HG02759 (cell line): ENCODE data around the gene GNPDA1.

ENCODE experiments used
- ATAC-seq: cut with Tn5 transposase; IDR thresholded peaks from one replicate; pipeline ENCODE4 v1.9.1; 2021; ENCODE audit warnings: mild to moderate bottlenecking, moderate library complexity; ENCODE audit not compliant: unreplicated experiment

The GNPDA1 gene

GRCh38 chr5:142024771-142025304, 12.0 kb upstream of the GNPDA1 start:
- ATAC-seq: peak; percentile 100

DNA sequence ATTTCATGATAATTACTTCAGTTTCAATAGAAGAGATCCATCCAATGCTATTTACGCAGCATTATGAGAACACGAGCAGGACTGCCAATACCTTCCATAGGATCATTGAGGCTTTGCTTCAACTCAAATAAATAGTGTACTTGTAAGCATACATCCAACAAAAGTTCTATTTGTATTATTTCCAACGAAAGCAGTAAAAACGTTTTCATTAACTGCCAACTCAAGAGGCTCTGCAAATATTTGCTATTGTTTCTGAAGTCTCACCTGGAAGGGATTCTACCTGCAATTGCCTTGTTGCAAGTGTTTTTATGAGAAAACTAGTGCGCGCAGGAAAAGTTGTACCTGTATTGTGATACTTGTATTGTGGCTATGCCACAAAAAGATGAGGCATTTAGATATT, 11.0 kb upstream of the GNPDA1 start:
- ATAC-seq: no peak

- no peak for ATAC-seq
These were observed 7.4 kb upstream of the GNPDA1 start for GRCh38 chr5:142020122-142020659.

DNA sequence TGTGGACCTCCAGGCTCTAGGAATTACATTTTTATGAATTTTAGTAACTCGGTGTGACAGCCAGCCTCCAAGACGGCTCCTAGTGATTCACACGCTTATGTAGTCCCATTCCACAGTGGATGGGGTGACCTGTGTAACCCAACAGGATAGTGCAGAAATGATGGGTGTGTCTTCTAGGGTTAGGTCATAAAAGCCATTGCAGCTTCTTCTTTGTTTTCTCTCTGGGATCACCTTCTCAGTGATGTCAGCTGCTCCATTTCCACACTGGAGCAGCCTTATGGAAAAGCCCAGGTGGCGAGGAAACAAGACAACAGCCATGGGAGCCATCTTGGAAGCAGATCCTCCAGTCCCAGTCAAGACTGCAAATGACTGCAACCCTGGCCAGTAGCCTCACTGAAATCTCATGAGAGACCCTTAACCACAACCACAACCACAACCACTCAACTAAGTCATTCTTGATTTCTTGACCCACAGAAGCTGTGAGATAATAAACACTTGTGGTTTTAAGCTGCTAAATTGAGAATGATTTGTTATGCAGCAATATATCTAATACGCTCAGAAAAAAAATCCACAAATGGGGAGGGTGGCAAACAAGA, 5.1 kb upstream of the GNPDA1 start:
- ATAC-seq: peak; percentile 52

GRCh38 chr5:142016556-142016955, 3.7 kb upstream of the GNPDA1 start:
- peak; percentile 32 for ATAC-seq

DNA sequence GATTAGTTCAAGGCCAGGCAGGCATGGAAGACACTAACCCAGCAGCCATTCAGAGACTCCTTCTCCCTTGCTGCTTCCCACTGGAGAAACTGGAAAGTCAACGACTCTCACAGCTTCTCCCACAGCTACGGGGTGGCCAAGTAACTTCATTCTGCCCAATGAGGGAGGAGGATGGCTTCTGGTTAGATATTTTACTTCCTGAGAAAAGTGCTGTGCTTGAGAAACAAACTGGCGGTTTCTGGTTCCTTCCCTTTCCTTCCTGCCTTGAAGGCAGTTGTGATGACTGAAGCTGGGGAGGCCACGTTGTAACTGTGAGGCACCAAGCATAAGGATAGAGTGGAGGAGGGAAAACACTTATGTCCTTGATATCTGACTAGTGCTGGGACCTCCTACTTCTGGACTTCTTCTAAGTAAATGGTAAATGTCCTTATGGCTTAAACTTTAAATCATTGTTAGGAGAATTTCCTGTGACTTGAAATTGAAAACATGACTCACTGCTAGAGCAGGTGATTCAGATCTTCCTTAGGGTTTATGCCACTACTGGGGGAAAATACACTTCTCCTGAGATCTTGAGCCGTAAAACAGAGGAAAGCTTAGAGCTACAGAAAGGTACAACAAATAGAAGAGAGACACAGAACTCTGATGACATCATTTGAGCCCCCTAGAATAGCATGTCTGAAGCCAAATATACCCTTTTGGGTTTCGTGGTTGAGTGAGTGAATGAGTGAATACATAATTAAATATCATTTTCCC, 3.1 kb upstream of the GNPDA1 start:
- peak; percentile 35 for ATAC-seq

GRCh38 chr5:142014911-142015584, 2.2 kb upstream of the GNPDA1 start:
- ATAC-seq: no peak

- ATAC-seq: no peak
These were observed 1.1 kb upstream of the GNPDA1 start for GRCh38 chr5:142013734-142014521.

GRCh38 chr5:142012186-142012785, 541 bp downstream of the GNPDA1 start:
- ATAC-seq: no peak

DNA sequence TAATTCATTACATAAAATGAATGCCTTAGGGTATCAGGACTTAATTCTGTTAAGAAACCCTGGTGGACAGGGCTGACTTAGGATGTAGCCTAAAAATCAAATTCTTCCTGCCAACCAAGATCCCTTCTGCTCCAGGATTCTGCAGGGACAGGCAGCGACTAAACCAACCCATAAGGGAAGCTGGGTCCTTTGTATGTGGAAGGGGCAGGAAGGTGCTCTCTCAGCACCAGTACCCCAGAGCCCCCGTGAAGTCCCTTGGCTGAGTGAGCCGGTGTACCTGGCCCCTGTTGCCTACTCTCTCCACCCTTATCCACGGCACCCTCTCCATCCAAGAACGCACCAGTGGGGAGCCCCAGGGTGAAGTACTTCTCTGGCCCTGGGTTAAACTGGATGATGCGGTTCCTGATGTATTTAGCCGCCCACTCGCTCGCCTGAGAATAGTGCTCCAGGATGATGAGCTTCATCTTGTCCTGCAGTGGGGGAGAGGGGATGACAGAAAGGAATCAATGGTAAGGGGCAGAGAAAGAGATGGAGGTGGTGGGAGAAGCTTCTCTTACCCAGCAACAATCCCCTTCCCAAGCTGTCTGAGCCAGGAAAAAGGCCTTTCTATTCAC, 1.1 kb downstream of the GNPDA1 start:
- ATAC-seq: no peak

DNA sequence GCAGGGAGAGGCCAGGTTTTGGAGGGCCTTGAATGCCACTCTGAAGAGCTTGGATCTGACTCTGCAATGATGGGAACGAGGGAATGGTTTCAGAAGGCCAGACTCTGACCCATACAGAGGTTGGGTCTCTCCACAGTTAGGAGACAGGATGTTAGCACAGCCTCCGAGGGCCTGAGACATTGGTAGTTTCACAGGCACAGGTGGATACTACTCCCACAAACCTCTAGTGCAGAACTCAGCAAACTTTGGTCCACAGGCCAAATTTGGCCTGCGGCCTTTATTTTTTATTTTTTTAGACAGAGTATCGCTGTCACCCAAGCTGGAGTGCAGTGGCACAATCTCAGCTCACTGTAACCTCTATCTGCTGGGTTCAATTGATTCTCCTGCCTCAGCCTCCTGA, 2.9 kb downstream of the GNPDA1 start:
- ATAC-seq: no peak

DNA sequence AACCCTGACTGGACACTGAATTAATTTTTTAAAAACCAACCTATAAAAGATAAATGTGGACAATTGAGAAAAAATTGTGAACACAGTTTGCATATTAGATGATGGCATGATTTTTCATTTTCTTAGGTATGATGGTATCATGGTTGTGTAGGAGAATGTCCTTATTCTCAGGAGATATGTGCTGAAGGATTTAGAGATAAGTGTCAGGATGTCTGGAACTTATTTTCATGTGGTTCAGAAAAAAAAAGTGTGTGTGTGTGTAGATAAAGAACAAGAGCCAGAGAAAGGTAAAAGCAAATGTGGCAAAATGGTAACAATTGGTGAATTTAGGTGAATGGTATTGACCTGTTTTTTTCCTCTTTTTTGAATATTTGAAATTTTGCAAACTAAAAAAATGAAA, 4.0 kb downstream of the GNPDA1 start:
- no peak for ATAC-seq

DNA sequence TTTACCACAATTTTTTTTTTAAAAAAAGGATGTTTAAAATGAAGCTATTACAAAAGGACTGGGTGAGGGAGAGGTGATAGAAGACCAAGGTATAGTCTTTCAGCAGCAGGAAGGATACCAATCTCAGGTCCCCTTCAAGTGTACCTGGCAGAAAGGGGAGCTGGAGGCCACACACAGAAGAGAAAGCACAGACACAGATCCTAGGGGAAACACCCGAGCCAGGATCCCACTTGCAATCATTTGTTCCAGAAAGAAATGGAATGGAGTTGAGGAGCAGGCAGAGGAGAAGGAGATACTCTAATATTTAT, 5.6 kb downstream of the GNPDA1 start:
- no peak for ATAC-seq

DNA sequence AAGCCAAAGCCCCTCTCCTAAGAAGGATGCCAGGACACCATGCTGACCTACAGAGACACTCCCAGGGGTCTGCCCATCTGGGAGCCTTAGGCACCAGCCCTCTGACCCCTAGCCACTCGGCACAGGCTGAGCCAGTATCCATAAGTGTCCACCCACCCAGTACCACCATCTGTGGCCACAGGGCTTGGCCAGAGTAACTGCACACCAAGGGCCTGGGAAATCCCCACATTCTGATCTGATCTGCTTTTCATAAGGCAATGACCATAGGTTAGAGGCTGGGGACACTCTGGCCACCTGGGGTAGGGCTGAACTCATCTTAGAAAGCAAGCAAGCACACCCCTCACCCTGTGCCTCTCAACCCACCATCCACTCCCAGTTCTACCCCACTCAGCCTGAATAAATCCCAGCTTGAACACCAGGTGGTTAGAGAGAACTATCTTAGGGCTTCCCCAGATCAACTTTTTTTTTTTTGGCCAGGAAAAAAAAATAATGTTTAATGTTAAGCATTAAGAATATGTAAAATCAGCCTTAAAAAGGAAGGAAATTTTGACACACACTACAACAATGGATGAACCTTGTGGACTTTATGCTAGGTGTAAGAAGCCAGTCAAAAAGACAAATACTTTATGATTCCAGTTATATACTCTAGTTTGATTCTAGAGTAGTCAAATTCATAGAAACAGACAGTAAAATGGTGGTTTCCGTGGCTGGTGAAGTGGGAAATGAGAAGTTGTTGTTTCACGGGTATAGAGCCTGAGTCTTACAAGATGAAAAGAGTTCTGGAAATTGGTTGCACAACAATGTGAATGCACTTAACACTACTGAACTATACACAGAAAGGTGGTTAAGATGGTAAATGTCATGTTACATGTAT, 6.2 kb downstream of the GNPDA1 start:
- ATAC-seq: no peak

GRCh38 chr5:142003266-142003800, 9.5 kb downstream of the GNPDA1 start:
- ATAC-seq: no peak

DNA sequence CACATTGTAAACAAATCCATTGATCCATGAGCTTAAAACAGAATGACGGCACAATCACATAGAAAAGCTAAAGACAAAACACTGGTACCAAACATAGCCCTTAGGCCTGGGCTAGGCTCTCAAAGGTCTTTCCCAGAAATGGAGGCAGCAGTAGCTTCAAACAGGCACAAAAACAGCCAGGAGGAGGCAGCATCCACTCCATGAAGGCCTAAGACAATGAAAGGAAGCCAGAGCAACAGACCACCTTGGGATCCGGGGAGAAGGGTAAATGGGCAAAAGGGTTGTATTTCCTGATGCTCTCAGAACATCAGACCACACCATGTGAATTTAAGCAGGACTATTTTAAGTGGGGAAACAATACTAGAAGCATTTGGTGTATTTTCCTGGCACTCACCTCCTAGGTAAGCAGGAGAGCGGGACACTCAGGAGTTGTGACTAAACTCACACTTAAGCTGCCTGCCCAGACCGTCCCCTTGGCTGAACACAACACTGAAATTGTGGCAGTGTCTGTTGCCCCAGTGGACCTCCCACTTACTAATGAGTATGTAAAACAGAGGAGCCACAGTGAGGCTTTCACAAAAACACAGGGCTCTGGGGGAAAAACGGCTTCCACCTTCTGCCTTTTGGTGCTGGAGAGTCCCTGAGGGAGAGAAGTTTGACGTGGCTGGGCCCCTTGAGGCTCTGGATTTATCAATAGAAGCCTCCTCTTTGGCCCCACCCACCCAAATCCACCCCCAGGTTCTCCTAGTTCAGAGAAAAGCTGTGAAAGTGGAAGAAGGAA, 11.9 kb downstream of the GNPDA1 start:
- ATAC-seq: no peak

GRCh38 chr5:142000173-142000572, 12.7 kb downstream of the GNPDA1 start:
- ATAC-seq: no peak

- ATAC-seq: no peak
These were observed 15.4 kb downstream of the GNPDA1 start for GRCh38 chr5:141997358-141997960.
